ENCODE results near the gene KISS1R.

Gene KISS1R

GRCh38 chr19:899336-900042, 17.6 kb upstream of the KISS1R start:
- DNase-seq (ENCODE audit: low read depth): no peak

- DNase-seq (ENCODE audit: low read depth): no peak
These were observed 17.2 kb upstream of the KISS1R start for GRCh38 chr19:900043-900301.

DNA sequence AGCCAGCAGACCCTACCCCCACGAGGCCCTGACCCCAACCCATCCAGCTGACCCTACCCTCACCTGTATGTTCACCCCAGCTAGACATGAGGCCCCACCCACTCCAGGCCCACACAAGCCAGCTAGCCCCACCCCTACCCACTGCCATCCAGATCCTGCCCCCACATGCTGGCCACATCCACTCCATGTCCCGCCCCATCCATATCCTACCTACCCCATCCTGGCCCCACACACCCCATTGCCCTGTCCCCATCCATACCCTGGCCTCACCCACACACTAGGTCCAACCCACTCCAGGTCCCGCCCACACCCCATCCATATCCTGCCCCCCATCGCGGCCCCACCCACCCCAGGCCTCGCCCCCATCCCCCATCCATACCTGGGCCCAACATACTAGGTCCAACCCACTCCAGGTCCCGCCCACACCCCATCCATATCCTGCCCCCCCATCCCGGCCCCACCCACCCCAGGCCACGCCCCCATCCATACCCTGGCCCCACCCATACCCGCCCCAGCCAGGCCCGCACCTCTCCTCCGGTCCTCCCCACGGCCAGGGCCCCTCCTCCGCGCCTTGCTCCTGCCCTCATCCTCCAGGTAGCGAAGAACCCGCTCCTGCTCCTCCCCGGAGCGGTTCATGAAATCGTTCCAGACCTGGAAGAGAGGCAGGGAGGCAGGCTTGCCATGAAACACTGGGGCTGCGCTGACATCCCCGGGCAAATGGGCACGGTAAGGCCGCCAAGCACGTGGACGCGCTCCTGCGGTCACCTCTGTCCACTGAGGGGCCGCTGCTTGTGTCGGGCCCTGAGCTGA, 16.6 kb upstream of the KISS1R start:
- no peak for DNase-seq (ENCODE audit: low read depth)

DNA sequence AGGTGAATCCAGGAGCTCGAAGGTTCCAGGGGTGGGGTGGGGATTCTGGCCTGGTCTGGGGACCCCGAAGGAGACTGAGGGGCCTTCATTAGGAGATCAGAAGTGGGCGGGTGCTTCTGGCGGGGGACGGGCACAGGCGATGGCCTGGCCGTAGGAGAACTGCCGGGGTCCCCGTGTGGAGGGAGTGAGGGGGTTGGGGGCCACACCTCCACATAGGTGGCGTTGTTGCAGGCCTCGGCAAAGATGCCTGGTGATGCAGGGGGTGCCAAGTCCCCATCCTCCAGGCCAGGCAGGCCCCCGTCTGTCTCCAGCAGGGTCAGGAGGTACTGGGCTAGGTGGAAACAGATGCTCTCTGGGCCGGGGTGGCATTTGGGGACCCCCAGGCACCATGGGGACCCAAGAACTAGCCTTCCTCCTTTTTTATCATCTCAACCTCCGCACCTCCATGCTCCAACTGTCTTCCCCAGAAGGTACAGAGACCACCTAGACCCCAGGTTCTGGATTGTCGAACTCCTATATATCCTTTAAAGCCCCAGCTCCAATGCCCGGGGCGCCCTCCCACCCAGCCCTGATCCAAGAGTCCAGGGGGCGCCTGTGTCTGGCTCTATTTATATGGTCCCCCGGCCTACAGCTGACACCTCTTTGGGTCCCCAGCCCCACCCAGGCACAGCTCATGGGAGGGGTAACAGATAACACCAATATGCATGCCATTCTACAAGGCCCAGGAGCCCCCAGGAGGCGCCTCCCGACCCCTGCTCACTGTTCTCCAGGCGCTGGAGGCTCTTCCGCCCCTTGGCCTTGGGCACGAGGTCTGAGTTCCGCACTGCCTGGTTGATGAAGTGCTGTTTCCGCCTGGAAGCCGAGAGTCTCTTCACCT, 15.7 kb upstream of the KISS1R start:
- DNase-seq (ENCODE audit: low read depth): no peak

DNA sequence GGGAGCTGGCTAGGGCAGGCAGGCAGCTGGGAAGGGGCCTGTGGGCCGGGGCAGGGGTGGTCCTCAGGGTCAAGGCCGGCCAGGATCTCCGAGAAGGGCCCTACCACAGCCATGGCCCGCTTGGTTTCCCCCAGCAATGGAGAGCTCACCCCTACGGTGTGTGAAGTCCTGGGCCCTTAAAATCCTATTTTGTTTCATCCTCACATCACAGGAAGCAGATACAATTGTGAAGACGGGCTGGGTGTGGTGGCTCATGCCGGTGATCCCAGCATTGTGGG, 15.1 kb upstream of the KISS1R start:
- no peak for DNase-seq (ENCODE audit: low read depth)

GRCh38 chr19:902446-903226, 14.5 kb upstream of the KISS1R start:
- DNase-seq (ENCODE audit: low read depth): no peak

- no peak for DNase-seq (ENCODE audit: low read depth)
These were observed 13.8 kb upstream of the KISS1R start for GRCh38 chr19:903266-903797.

GRCh38 chr19:904545-904944, 12.6 kb upstream of the KISS1R start:
- no peak for DNase-seq (ENCODE audit: low read depth)

DNA sequence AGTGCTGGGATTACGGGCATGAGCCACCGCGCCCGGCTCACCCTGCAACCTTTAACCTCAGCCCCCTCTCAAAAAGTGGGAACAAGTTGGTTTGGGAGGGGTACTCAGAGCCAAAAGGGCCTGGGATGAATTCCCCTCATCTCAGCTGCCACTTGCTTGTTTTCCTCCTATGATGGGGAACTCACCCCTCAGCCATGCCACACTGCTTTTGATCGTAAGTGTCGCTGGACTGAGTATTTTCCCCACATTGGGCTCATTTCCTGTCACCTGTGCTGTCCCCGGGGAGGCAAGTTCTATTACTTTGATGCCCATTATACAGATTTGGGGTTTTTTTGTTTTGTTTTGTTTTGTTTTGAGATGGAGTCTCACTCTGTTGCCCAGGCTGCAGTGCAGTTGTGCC, 10.7 kb upstream of the KISS1R start:
- no peak for DNase-seq (ENCODE audit: low read depth)

DNA sequence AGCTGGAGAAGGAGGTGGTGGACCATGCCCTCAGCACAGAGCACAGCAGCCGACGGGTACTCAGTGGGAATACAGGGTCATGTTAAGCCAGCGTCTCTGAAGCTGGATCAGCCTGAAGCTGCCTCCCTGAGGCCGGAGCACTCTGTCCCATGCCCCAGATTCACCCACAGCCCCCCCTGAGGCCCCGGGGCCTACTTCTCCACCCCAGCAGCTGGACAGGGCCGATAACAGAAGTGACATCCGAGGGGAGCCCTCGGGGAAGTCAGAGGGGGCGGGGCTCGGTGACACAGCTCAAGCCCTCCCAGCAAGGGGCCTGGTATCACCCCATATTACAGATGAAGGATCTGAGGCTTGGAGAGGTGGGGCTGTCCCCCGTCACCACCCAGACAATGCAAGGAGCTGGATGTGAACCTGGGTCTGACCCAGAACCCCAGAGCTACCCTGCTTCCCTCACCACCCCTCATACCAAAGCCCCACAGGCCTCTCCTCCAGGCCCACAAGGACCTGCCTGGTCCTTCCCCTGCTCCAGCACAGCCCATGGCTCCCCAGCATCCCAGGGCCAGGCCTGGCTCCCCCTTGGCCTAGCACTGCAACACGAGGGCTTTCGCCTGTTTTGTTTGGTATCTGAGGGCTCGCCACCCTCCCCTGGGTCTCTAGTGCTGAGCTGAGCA, 9.8 kb upstream of the KISS1R start:
- DNase-seq (ENCODE audit: low read depth): peak; percentile 94

DNA sequence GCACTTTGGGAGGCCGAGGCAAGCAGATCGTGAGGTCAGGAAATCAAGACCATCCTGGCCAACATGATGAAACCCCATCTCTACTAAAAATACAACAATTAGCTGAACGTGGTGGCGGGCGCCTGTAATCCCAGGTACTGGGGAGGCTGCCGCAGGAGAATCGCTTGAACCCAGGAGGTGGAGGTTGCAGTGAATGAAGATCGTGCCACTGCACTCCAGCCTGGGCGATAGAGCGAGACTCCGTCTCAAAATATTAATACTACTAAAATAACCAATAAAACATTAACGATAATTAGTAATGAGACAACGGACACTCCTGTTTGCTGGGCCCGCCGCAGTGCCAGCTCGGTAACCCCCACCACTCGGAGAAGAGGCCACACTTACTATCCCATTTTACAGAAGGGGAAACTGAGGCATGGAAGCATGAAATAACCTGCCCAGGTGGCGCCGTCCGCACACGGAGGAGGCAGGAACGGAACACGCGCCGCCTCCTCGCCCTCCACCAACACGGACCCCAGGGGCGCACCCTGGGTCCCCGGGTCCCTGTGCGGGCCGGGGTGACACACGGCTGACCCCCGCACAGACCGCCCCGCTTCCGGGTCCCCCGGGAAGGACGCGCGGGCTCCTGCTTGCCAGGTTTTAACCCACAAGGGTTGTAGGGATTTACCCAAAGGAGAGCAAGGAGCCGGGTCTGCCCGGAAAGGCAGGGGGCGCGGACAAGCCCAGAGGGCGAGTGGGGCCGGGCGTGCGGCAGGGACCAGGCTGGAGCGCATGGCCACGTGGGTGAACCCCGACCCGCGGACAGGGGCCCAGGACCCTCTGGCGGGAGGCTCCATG, 5.7 kb upstream of the KISS1R start:
- DNase-seq (ENCODE audit: low read depth): no peak

- no peak for DNase-seq (ENCODE audit: low read depth)
These were observed 4.7 kb upstream of the KISS1R start for GRCh38 chr19:912181-913079.

DNA sequence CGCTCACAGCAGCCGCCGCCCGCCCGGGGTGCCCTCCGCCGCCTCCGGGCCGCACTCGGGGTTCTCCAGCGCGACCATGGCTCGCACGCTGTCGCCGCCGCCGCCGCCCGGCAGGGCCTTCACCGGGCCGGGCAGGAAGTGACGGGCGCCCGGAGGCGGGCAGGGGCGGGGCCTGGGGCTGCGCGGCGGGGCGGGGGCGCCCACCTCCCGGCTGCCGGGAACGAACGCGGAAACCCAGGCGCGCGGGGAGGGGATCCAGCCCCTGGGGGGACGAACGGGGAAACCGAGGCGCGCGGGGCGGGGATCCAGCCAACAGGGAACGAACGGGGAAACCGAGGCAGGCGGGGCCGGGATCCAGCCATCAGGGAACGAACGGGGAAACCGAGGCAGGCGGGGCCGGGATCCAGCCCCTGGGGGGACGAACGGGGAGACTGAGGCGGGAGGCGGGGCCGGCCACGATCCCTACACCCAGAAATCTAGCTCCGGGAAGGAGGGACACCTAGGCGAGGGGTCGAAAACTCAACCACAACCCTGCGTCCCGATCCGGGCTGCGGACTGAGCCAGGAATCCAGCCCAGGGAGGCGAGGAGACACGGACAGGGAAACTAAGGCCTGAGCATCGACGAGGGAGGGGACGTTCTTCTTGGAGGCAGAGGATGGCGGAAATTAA, 3.9 kb upstream of the KISS1R start, which contains the start of gene R3HDM4:
Gene R3HDM4, minus strand, starts transcription at position 140 of the 669 bp plus-strand sequence. Its CDS starts 62 bp downstream, at position 78.
- no peak for DNase-seq (ENCODE audit: low read depth)

- no peak for DNase-seq (ENCODE audit: low read depth)
These were observed 349 bp upstream of the KISS1R start for GRCh38 chr19:916645-917322.

GRCh38 chr19:918152-918437, 962 bp downstream of the KISS1R start:
- no peak for DNase-seq (ENCODE audit: low read depth)

DNA sequence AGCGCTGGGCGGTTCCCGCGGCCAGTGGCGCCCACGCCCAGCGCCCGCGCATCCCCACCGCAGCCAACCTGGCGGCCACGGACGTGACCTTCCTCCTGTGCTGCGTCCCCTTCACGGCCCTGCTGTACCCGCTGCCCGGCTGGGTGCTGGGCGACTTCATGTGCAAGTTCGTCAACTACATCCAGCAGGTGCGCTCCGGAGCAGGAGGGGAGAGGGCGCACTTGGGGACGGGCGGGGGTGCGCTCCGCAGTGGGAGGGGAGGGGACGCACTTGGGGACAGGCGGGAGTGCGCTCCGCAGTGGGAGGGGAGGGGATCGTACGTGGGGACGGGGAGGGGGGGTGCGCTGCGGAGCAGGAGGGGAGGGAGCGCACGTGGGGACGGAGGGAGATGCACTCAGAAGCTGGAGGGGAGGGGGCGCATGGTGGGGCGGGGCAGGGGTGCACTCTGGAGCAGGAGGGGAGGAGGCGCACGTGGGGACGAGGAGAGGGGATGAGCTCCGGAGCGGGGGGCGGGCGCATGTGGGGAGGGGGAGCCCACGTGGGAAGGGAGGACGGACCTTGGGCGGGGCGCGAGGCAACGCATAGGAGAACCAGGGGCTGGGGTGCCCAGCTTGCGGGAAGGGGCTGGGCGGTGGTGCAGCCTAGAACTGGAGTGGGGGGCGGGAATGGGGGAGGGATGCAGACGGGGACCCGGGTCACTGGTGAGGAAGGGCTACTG, 1.5 kb downstream of the KISS1R start:
- DNase-seq (ENCODE audit: low read depth): no peak

- DNase-seq (ENCODE audit: low read depth): no peak
These were observed 2.3 kb downstream of the KISS1R start for GRCh38 chr19:919199-920050.
